ENCODE measurements around the gene IL1RAP.

Gene IL1RAP

GRCh38 chr3:190533511-190534281 is 19.8 kb downstream of the IL1RAP start:
- H3K4me1 ChIP-seq (ENCODE audit: low read depth, poor library complexity, severe bottlenecking) = no peaks in the 10 kb centered on the region
- no peaks in the 10 kb centered on the region for H4K20me1 ChIP-seq (ENCODE audit: insufficient read depth)

GRCh38 chr3:190534386-190534785 is 20.5 kb downstream of the IL1RAP start:
- no peak overlapping the region for H3K4me3 ChIP-seq (IDR thresholded peaks at IDR 0.05; ENCODE audit: insufficient read depth, low read depth, low read length)
- no peak for TF ChIP-seq CTCF (conservative IDR thresholded peaks at IDR 0.05; ENCODE audit: low read depth, low read length)
- no peaks in the 10 kb centered on the region for H4K20me1 ChIP-seq (ENCODE audit: insufficient read depth)
- no peak overlapping the region for H2AFZ ChIP-seq (ENCODE audit: low read depth)
- H3K27ac ChIP-seq = no peak overlapping the region
- no peak overlapping the region for H3K9ac ChIP-seq
- H3K36me3 ChIP-seq (ENCODE audit: insufficient read depth) = no peaks in the 10 kb centered on the region
- no peaks in the 10 kb centered on the region for H3K4me1 ChIP-seq (ENCODE audit: low read depth, poor library complexity, severe bottlenecking)
- no peaks in the 10 kb centered on the region for H3K79me2 ChIP-seq (ENCODE audit: insufficient read depth, low read depth)
- H3K27me3 ChIP-seq (ENCODE audit: insufficient read depth, low read depth) = no peaks in the 10 kb centered on the region
- no peak overlapping the region for H3K4me2 ChIP-seq

More at GRCh38 chr3:190533511-190534281, 19.8 kb downstream of the IL1RAP start:
- Histone ChIP-seq H3K4me2 (no peak overlapping the region), H3K9ac (no peak overlapping the region), H2AFZ (ENCODE audit: low read depth) (no peak overlapping the region), H3K27ac (no peak overlapping the region), H3K36me3 (ENCODE audit: insufficient read depth) (no peaks in the 10 kb centered on the region), H3K4me3 (IDR thresholded peaks at IDR 0.05; ENCODE audit: insufficient read depth, low read depth, low read length) (no peak overlapping the region), H3K27me3 (ENCODE audit: insufficient read depth, low read depth) (no peaks in the 10 kb centered on the region), H3K79me2 (ENCODE audit: insufficient read depth, low read depth) (no peaks in the 10 kb centered on the region)
- TF ChIP-seq CTCF (conservative IDR thresholded peaks at IDR 0.05; ENCODE audit: low read depth, low read length) = no peak

- Histone ChIP-seq H3K4me2 (no peak overlapping the region), H3K4me3 (IDR thresholded peaks at IDR 0.05; ENCODE audit: insufficient read depth, low read depth, low read length) (no peak overlapping the region), H3K27ac (no peak overlapping the region), H3K9ac (no peak overlapping the region), H3K27me3 (ENCODE audit: insufficient read depth, low read depth) (no peaks in the 10 kb centered on the region), H2AFZ (ENCODE audit: low read depth) (no peak overlapping the region), H4K20me1 (ENCODE audit: insufficient read depth) (no peaks in the 10 kb centered on the region), H3K36me3 (ENCODE audit: insufficient read depth) (no peaks in the 10 kb centered on the region), H3K79me2 (ENCODE audit: insufficient read depth, low read depth) (no peaks in the 10 kb centered on the region), H3K4me1 (ENCODE audit: low read depth, poor library complexity, severe bottlenecking) (no peaks in the 10 kb centered on the region)
- TF ChIP-seq CTCF (conservative IDR thresholded peaks at IDR 0.05; ENCODE audit: low read depth, low read length) = no peak
These were observed 21.1 kb downstream of the IL1RAP start for GRCh38 chr3:190534986-190535385.

GRCh38 chr3:190537146-190537545 is 23.3 kb downstream of the IL1RAP start:
- Histone ChIP-seq H2AFZ (ENCODE audit: low read depth) (no peak overlapping the region), H3K4me1 (ENCODE audit: low read depth, poor library complexity, severe bottlenecking) (no peaks in the 10 kb centered on the region), H3K9ac (no peak overlapping the region), H3K4me3 (IDR thresholded peaks at IDR 0.05; ENCODE audit: insufficient read depth, low read depth, low read length) (no peak overlapping the region), H3K4me2 (no peak overlapping the region), H3K27me3 (ENCODE audit: insufficient read depth, low read depth) (no peaks in the 10 kb centered on the region), H3K36me3 (ENCODE audit: insufficient read depth) (no peaks in the 10 kb centered on the region), H3K27ac (no peak overlapping the region), H4K20me1 (ENCODE audit: insufficient read depth) (no peaks in the 10 kb centered on the region), H3K79me2 (ENCODE audit: insufficient read depth, low read depth) (no peaks in the 10 kb centered on the region)
- TF ChIP-seq CTCF (conservative IDR thresholded peaks at IDR 0.05; ENCODE audit: low read depth, low read length) = no peak

All from KMS-11 (cell line).